GM13976 (cell line): ENCODE data around the gene SLC13A4.
"Not testable (repeated sequence)": the region's sequence is repeated elsewhere in the genome, so short reads cannot be mapped to it uniquely, and the experiment has no call there.

ENCODE experiments used
- DNase-seq: peaks from one replicate; pipeline ENCODE4 v3.0.0; 2012; ENCODE audit warnings: low spot score
- in situ Hi-C: fragments of 300-500 bp; cut with MboI; formaldehyde crosslinking; loops from one replicate; pipeline ENCODE4 v1.12.0; 2022; ENCODE audit warnings: low sequenced_read_pairs, mixed read lengths, inconsistent platforms; ENCODE audit not compliant: unreplicated experiment
- TF ChIP-seq, protein P1 (sequence below): IDR thresholded peaks from 2 replicates; pipeline ENCODE4 v1.5.1; 2012; ENCODE audit warnings: borderline replicate concordance, mild to moderate bottlenecking; ENCODE audit not compliant: insufficient read depth; ENCODE audit errors: extremely low read depth, missing control alignments, control extremely low read depth

SLC13A4 gene, protein sequence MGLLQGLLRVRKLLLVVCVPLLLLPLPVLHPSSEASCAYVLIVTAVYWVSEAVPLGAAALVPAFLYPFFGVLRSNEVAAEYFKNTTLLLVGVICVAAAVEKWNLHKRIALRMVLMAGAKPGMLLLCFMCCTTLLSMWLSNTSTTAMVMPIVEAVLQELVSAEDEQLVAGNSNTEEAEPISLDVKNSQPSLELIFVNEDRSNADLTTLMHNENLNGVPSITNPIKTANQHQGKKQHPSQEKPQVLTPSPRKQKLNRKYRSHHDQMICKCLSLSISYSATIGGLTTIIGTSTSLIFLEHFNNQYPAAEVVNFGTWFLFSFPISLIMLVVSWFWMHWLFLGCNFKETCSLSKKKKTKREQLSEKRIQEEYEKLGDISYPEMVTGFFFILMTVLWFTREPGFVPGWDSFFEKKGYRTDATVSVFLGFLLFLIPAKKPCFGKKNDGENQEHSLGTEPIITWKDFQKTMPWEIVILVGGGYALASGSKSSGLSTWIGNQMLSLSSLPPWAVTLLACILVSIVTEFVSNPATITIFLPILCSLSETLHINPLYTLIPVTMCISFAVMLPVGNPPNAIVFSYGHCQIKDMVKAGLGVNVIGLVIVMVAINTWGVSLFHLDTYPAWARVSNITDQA

DNA sequence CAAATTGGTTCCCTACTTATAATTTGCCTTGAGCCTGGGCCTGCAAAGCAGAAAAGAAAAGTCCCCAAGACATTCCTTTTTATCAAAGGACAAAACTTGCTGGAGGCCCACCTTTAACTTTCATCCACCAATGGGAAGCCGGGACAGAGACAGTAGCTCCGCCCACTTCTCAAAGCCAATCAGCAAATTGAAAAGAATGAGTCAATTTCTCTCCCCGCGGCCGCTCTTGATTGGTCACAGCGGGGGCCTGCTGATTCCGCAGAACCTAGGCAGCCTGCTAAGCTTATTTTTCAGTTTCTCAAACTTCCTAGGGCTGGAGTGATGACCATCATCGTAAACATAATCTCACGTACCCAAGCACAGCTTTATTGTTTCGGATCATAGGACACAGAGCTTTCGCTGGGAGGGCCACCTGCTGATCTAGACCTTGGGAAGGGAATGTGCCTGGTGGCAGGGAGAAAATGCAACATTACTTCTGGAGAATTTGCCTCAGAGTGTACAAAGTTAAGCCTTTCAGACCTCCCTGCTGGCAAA, at the start of gene SLC13A4:
Gene SLC13A4, minus strand, starts transcription at position 51 of the 534 bp plus-strand sequence. CDS start 690 bp downstream, outside the sequence.
- in situ Hi-C loops, result no loop called here
- TF ChIP-seq, protein P1, sequence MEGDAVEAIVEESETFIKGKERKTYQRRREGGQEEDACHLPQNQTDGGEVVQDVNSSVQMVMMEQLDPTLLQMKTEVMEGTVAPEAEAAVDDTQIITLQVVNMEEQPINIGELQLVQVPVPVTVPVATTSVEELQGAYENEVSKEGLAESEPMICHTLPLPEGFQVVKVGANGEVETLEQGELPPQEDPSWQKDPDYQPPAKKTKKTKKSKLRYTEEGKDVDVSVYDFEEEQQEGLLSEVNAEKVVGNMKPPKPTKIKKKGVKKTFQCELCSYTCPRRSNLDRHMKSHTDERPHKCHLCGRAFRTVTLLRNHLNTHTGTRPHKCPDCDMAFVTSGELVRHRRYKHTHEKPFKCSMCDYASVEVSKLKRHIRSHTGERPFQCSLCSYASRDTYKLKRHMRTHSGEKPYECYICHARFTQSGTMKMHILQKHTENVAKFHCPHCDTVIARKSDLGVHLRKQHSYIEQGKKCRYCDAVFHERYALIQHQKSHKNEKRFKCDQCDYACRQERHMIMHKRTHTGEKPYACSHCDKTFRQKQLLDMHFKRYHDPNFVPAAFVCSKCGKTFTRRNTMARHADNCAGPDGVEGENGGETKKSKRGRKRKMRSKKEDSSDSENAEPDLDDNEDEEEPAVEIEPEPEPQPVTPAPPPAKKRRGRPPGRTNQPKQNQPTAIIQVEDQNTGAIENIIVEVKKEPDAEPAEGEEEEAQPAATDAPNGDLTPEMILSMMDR, result no peak
- no peak for DNase-seq

DNA sequence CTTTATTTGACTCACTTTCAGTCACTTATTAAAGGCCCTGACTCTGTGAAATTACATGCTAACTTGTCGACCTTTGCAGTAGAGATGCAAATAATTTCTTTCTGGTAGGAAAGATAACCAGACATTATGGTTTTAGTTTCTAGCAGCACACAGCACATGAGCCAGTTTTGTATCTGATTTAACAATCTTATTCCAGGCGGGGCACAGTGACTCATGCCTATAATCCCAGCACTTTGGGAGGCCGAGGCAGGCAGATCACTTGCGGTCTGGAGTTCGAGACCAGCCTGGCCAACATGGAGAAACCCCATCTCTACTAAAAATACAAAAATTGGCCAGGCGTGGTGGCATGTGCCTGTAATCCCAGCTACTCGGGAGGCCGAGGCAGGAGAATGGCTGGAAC, 47.9 kb upstream of the SLC13A4 start:
- DNase-seq, in situ Hi-C loops: not testable (repeated sequence)

DNA sequence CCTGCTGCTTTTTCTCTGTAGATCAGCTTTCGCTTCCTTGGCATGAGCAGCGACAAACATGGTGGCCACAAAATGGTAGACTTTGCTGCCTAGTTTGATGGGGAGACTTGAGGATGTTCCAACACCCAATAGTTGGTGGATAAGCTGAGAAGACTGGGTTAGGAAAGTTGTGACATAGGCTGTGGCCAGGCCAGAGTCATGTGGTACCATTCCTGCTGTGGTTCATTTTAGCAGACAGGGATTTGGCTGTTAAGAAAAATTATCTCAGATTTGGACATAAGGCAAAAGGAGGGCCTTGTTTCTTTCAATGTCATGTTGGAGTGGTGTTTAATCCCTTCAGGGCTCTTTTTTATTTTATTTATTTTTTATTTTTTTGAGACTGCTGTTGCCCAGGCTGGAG, 47.2 kb upstream of the SLC13A4 start:
- in situ Hi-C loops, result no loop called here
- TF ChIP-seq, protein P1, result no peak
- no peak for DNase-seq

DNA sequence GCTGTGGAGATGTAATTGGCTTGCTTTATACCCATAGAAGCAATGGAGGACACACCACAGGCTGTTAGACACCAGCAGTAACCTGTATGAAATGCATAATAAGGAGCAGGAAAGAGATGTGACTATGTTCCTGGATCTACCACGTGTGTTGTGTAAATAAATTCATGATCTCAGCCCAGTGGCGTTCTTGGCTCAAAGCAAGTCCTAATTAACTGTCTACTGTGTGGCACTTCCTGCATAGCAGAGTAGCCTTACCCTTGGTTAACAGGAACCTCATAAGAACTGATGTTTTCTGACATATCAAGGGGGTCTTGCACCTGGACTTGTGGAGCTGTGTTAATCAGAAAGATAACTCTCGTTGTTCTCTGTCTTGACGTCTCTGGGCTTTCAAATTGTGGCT, 46.3 kb upstream of the SLC13A4 start:
- DNase-seq, result no peak
- TF ChIP-seq, protein P1, result no peak
- in situ Hi-C loops, result no loop called here

DNA sequence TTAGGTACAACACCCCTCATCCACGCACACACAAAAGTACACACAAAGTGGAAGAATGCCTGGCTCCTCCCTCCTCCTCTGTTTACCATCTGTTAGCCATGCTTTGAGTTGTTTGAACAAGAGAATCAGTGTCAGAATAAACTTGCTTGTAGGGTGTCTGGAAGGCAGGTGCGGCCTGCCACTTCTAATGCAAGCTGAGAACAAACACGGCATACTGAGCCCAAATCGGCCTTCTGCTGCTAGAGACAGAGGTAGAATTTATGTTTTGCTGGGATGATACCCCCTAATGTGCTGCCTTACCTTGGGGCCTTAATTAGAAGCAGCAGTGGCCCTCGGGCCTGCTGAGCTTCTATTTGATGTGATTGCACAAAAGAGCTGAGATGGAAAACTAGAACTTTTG, 45.5 kb upstream of the SLC13A4 start:
- TF ChIP-seq, protein P1, result no peak
- DNase-seq, result no peak
- in situ Hi-C loops, result no loop called here

DNA sequence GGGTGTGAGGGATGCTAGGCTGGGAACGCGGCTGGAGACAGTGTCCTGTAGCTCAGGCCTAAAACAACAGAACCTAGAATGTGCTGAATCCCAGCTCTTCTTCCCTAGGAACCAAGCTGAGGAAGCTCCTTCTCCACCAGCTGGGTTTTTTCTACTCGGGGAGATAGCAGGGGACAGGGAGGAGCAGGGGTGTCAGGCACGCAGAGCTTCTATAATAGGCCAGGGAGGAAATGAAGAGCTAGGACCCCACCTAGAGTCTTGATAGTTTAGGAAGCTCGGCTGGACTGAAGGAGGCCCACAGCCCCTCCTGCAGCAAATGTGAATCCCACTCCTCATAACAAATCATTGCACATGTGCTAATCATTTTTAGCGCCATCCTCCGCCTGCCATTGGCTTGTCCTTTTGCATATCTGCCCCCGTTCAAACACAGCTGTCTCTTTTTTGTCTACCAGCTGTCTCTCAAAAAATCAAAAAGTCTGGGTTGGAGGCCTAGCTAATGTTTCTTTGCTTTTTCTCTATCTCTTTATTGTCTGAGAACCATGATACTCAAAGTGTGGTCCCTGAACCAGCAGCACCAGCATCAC, 44.7 kb upstream of the SLC13A4 start:
- TF ChIP-seq, protein P1, result no peak
- DNase-seq, result no peak
- in situ Hi-C loops, result no loop called here
